SK-N-SH treated with all-trans-retinoic acid at 6 μM for 48 hours (cell line): ENCODE results near the gene UAP1L1.

Experiments
- ARNTL ChIP-seq: fragments of 450-650 bp; formaldehyde crosslinking; IDR thresholded peaks from 2 replicates; pipeline ENCODE4 v1.5.0; 2020; ENCODE audit warnings: low read depth, mild to moderate bottlenecking, moderate library complexity, borderline replicate concordance
- CSRNP3 ChIP-seq: fragments of 250-450 bp; sonication (Bioruptor Pico); IDR thresholded peaks from 2 replicates; pipeline ENCODE4 v1.5.1; 2021; ENCODE audit warnings: mild to moderate bottlenecking, moderate library complexity
- ESRRG ChIP-seq: fragments of 250-450 bp; sonication (Bioruptor Pico); IDR thresholded peaks from 2 replicates; pipeline ENCODE4 v1.6.1; 2021; ENCODE audit warnings: mild to moderate bottlenecking
- GLIS3 ChIP-seq: fragments of 250-450 bp; sonication (Bioruptor Pico); IDR thresholded peaks from 2 replicates; pipeline ENCODE4 v1.5.0; 2020; ENCODE audit warnings: mild to moderate bottlenecking, moderate library complexity
- PATZ1 ChIP-seq: fragments of 250-450 bp; sonication (Bioruptor Pico); IDR thresholded peaks from 2 replicates; pipeline ENCODE4 v1.8.0; 2020; ENCODE audit warnings: mild to moderate bottlenecking, moderate library complexity, borderline replicate concordance
- RARB ChIP-seq: fragments of 250-450 bp; sonication (Bioruptor Pico); IDR thresholded peaks from 2 replicates; pipeline ENCODE4 v1.8.0; 2021; ENCODE audit warnings: mild to moderate bottlenecking, moderate library complexity
- SNAI2 ChIP-seq: fragments of 250-450 bp; sonication (Bioruptor Pico); IDR thresholded peaks from 2 replicates; pipeline ENCODE4 v1.5.0; 2020; ENCODE audit warnings: mild to moderate bottlenecking, moderate library complexity
- TOX ChIP-seq: fragments of 250-450 bp; sonication (Bioruptor Pico); IDR thresholded peaks from 2 replicates; pipeline ENCODE4 v1.8.0; 2021; ENCODE audit warnings: mild to moderate bottlenecking, moderate library complexity, borderline replicate concordance
- ZC3H10 ChIP-seq: fragments of 250-450 bp; sonication (Bioruptor Pico); IDR thresholded peaks from 2 replicates; pipeline ENCODE4 v1.5.1; 2021; ENCODE audit warnings: mild to moderate bottlenecking, moderate library complexity
- ZFP3 ChIP-seq: fragments of 250-450 bp; sonication (Bioruptor Pico); IDR thresholded peaks from 2 replicates; pipeline ENCODE4 v1.5.0; 2020; ENCODE audit warnings: mild to moderate bottlenecking, moderate library complexity
- ZFP30 ChIP-seq: fragments of 450-650 bp; formaldehyde crosslinking; IDR thresholded peaks from 2 replicates; pipeline ENCODE4 v1.5.0; 2022; ENCODE audit warnings: mild to moderate bottlenecking, moderate library complexity
- ZNF565 ChIP-seq: fragments of 450-650 bp; formaldehyde crosslinking; conservative IDR thresholded peaks from 2 replicates; pipeline ENCODE4 v1.5.0; 2020; ENCODE audit warnings: low read depth, mild to moderate bottlenecking, moderate library complexity
- TF ChIP-seq, protein P1 (sequence below): fragments of 250-450 bp; sonication (Bioruptor Pico); IDR thresholded peaks from 2 replicates; pipeline ENCODE4 v1.5.0; 2020; ENCODE audit warnings: mild to moderate bottlenecking, moderate library complexity
- TF ChIP-seq, protein P2 (sequence below): fragments of 250-450 bp; sonication (Bioruptor Pico); IDR thresholded peaks from 2 replicates; pipeline ENCODE4 v1.8.0; 2021; ENCODE audit warnings: low read depth, mild to moderate bottlenecking, moderate library complexity, borderline replicate concordance

GRCh38 chr9:137032858-137033257 is 44.5 kb upstream of the UAP1L1 start:
- no peak for TF ChIP-seq ARNTL (CRISPR knock-in tag)
- TF ChIP-seq PATZ1 (CRISPR knock-in tag): no peak
- TF ChIP-seq, protein P1, sequence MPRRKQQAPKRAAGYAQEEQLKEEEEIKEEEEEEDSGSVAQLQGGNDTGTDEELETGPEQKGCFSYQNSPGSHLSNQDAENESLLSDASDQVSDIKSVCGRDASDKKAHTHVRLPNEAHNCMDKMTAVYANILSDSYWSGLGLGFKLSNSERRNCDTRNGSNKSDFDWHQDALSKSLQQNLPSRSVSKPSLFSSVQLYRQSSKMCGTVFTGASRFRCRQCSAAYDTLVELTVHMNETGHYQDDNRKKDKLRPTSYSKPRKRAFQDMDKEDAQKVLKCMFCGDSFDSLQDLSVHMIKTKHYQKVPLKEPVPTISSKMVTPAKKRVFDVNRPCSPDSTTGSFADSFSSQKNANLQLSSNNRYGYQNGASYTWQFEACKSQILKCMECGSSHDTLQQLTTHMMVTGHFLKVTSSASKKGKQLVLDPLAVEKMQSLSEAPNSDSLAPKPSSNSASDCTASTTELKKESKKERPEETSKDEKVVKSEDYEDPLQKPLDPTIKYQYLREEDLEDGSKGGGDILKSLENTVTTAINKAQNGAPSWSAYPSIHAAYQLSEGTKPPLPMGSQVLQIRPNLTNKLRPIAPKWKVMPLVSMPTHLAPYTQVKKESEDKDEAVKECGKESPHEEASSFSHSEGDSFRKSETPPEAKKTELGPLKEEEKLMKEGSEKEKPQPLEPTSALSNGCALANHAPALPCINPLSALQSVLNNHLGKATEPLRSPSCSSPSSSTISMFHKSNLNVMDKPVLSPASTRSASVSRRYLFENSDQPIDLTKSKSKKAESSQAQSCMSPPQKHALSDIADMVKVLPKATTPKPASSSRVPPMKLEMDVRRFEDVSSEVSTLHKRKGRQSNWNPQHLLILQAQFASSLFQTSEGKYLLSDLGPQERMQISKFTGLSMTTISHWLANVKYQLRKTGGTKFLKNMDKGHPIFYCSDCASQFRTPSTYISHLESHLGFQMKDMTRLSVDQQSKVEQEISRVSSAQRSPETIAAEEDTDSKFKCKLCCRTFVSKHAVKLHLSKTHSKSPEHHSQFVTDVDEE (CRISPR knock-in tag): no peak
- TF ChIP-seq SNAI2 (CRISPR knock-in tag): no peak
- TF ChIP-seq RARB (CRISPR knock-in tag): no peak
- no peak for TF ChIP-seq ESRRG (CRISPR knock-in tag)
- no peak for TF ChIP-seq ZNF565
- TF ChIP-seq ZC3H10 (CRISPR knock-in tag): no peak
- TF ChIP-seq GLIS3: no peak
- no peak for TF ChIP-seq ZFP30
- no peak for TF ChIP-seq TOX (CRISPR knock-in tag)
- TF ChIP-seq, protein P2, sequence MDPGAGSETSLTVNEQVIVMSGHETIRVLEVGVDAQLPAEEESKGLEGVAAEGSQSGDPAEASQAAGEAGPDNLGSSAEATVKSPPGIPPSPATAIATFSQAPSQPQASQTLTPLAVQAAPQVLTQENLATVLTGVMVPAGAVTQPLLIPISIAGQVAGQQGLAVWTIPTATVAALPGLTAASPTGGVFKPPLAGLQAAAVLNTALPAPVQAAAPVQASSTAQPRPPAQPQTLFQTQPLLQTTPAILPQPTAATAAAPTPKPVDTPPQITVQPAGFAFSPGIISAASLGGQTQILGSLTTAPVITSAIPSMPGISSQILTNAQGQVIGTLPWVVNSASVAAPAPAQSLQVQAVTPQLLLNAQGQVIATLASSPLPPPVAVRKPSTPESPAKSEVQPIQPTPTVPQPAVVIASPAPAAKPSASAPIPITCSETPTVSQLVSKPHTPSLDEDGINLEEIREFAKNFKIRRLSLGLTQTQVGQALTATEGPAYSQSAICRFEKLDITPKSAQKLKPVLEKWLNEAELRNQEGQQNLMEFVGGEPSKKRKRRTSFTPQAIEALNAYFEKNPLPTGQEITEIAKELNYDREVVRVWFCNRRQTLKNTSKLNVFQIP (CRISPR knock-in tag): no peak
- no peak for TF ChIP-seq CSRNP3 (CRISPR knock-in tag)
- no peak for TF ChIP-seq ZFP3 (CRISPR knock-in tag)
